Activated CD8-positive, alpha-beta T cell treated with anti-CD3 and anti-CD28 coated beads for 36 hours (primary cell): ENCODE data around the gene CFAP54. TPM values are rescaled to one million over a fixed set of nuclear protein-coding genes. Genes with fewer than 3 reads are reported as not detected.

Source experiments
- ATAC-seq: fragments of 200-7000 bp; cut with Tn5 transposase; one replicate; pipeline ENCODE4 v1.10.0; 2021; ENCODE audit warnings: mild to moderate bottlenecking, moderate library complexity
- CTCF ChIA-PET: fragments of 350-600 bp; sonication (Branson Sonifier 250); formaldehyde crosslinking; loops from one replicate; lab custom pipeline; 2021; ENCODE audit warnings: antibody characterized with exemption; lab: Charles Lee
- POLR2A ChIA-PET: fragments of 350-600 bp; sonication (Branson Sonifier 250); formaldehyde crosslinking; loops from one replicate; lab custom pipeline; 2021; ENCODE audit warnings: antibody characterized with exemption; lab: Charles Lee
- DNase-seq: peaks from one replicate; pipeline ENCODE4 v3.0.0-alpha.2; 2020
- H3K27ac Mint-ChIP-seq: one replicate; pipeline ENCODE4 v1.8.0; 2021; ENCODE audit warnings: mild to moderate bottlenecking, mixed read lengths
- H3K27me3 Mint-ChIP-seq: one replicate; pipeline ENCODE4 v1.8.0; 2021; ENCODE audit warnings: mixed read lengths
- H3K36me3 Mint-ChIP-seq: one replicate; pipeline ENCODE4 v1.8.0; 2021; ENCODE audit warnings: low read depth, mixed read lengths
- H3K4me1 Mint-ChIP-seq: one replicate; pipeline ENCODE4 v1.8.0; 2021; ENCODE audit warnings: low read depth, mixed read lengths
- H3K4me3 Mint-ChIP-seq: one replicate; pipeline ENCODE4 v1.8.0; 2021; ENCODE audit warnings: mild to moderate bottlenecking, moderate library complexity, mixed read lengths
- H3K9me3 Mint-ChIP-seq: one replicate; pipeline ENCODE4 v1.8.0; 2021; ENCODE audit warnings: mixed read lengths
- intact Hi-C: fragments of 100-400 bp; cut with micrococcal nuclease; formaldehyde crosslinking; loops from one replicate; pipeline ENCODE4 v1.10.0; 2022
- total RNA-seq, 2 experiments: library from RNA; stranded (reverse); gene quantifications; one replicate each; pipeline ENCODE4 v1.2.3, GENCODE V29; 2021
- TF ChIP-seq, protein P1 (sequence below): fragments of 200-600 bp; IDR thresholded peaks from one replicate; pipeline ENCODE4 v1.8.0; 2022; ENCODE audit warnings: antibody characterized with exemption, mild to moderate bottlenecking

Gene CFAP54
- total RNA-seq, 2 experiments from 2014 or later, result 0.38 to 0.45 TPM

DNA sequence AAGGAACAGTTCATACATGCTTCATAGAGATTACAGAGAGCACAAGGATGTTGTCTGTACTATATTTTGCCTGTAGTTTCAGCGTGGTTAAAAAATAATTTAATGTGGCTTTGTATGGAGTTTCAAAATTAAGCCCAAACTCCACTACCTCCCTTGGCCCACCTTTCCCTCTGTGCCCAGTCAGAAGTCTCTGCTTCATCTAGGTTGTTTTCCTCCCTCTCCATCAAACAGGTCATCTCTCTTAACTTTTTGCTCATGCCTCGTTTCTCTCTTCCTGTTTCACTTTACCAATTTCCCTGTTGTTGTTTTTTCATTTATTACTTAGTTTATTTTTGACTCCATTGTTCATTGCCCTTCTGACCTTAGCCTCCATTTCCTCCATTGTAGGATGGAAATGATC, 322.8 kb downstream of the CFAP54 start:
- POLR2A ChIA-PET, result no interaction called here
- Mint-ChIP-seq H3K4me1 (no peaks in the 10 kb centered on the region), H3K27me3 (no peaks in the 10 kb centered on the region), H3K36me3 (no peaks in the 10 kb centered on the region), H3K9me3 (no peaks in the 10 kb centered on the region), H3K4me3 (no peak overlapping the region), H3K27ac (no peak overlapping the region)
- intact Hi-C loops, result no loop called here
- no peak for ATAC-seq
- TF ChIP-seq, protein P1, sequence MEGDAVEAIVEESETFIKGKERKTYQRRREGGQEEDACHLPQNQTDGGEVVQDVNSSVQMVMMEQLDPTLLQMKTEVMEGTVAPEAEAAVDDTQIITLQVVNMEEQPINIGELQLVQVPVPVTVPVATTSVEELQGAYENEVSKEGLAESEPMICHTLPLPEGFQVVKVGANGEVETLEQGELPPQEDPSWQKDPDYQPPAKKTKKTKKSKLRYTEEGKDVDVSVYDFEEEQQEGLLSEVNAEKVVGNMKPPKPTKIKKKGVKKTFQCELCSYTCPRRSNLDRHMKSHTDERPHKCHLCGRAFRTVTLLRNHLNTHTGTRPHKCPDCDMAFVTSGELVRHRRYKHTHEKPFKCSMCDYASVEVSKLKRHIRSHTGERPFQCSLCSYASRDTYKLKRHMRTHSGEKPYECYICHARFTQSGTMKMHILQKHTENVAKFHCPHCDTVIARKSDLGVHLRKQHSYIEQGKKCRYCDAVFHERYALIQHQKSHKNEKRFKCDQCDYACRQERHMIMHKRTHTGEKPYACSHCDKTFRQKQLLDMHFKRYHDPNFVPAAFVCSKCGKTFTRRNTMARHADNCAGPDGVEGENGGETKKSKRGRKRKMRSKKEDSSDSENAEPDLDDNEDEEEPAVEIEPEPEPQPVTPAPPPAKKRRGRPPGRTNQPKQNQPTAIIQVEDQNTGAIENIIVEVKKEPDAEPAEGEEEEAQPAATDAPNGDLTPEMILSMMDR, result no peak
- CTCF ChIA-PET, result no interaction called here
- no peak for DNase-seq

DNA sequence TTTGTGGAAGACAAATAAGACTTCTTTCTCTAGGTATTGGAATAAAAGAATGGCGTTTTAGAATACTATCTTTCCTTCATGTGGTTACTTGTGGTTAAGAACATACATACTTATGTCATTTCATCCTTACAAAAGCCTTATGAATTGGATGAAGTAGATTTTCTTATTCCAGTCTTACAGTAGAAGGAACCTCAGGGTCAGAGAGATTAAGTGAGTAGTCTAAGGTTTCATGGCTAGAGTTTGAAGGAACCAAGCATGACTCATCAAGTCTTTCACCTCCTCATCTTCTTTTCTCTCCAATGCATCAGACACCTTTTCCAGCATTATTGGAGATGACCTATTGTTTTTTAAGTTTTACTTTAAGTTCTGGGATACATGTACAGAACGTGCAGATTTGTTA, 324.8 kb downstream of the CFAP54 start:
- intact Hi-C loops, result no loop called here
- ATAC-seq, result no peak
- Mint-ChIP-seq H3K4me1 (no peaks in the 10 kb centered on the region), H3K4me3 (no peak overlapping the region), H3K36me3 (no peaks in the 10 kb centered on the region), H3K9me3 (no peaks in the 10 kb centered on the region), H3K27me3 (no peaks in the 10 kb centered on the region), H3K27ac (no peak overlapping the region)
- DNase-seq, result no peak
- TF ChIP-seq, protein P1, result no peak
- ChIA-PET CTCF (no interaction called here), POLR2A (no interaction called here)

DNA sequence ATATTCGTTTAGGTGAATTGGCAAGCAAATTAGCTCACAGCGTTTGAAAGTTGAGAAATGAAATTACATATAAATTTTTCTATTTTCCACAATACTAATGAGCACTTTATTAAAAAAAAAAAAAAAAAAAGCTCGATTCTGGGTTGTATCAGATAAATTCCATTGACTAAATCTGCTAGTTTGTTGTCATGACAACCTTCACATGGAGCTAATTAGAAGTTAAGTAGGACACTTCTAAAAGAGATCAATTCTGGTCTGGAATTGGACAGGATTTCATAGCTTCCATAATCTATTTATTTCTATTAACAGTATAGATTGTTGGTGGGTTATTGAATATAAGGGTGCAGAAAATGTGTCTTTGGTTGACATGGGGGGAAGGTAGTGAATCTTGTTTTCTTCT, 332.2 kb downstream of the CFAP54 start:
- CTCF ChIA-PET, result no interaction called here
- ATAC-seq (no peak), DNase-seq (no peak)
- Mint-ChIP-seq H3K9me3 (no peaks in the 10 kb centered on the region), H3K4me3 (no peak overlapping the region), H3K36me3 (no peaks in the 10 kb centered on the region), H3K27me3 (peaks cover 3% of the 10 kb centered on the region), H3K4me1 (no peaks in the 10 kb centered on the region), H3K27ac (no peak overlapping the region)
- POLR2A ChIA-PET, result no interaction called here
- TF ChIP-seq, protein P1, result no peak
- intact Hi-C loops, result no loop called here

DNA sequence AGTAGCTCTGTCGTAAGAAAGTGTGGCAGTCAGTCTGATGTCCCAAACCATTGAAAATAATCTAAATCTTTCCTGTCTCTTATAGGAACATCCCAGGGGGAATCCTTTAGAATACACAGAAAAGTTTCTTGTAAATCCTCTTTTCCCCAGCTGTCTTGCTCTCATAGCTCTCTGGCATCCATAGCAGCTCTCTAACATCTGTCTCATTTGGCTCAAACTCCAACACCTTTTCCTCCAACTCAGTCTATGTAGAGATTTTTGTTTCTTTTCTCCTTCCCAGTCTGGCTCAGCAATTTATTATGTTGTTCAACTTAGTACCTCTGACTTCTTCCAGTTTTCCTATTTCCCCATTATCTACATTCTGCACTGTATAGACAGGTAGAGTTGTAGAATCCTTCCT, 333.3 kb downstream of the CFAP54 start:
- Mint-ChIP-seq H3K4me3 (no peak overlapping the region), H3K27ac (no peak overlapping the region), H3K36me3 (no peaks in the 10 kb centered on the region), H3K27me3 (peaks cover 3% of the 10 kb centered on the region), H3K4me1 (no peaks in the 10 kb centered on the region), H3K9me3 (no peaks in the 10 kb centered on the region)
- intact Hi-C loops, result no loop called here
- DNase-seq, result no peak
- CTCF ChIA-PET, result no interaction called here
- no peak for ATAC-seq
- TF ChIP-seq, protein P1, result no peak
- POLR2A ChIA-PET, result no interaction called here

DNA sequence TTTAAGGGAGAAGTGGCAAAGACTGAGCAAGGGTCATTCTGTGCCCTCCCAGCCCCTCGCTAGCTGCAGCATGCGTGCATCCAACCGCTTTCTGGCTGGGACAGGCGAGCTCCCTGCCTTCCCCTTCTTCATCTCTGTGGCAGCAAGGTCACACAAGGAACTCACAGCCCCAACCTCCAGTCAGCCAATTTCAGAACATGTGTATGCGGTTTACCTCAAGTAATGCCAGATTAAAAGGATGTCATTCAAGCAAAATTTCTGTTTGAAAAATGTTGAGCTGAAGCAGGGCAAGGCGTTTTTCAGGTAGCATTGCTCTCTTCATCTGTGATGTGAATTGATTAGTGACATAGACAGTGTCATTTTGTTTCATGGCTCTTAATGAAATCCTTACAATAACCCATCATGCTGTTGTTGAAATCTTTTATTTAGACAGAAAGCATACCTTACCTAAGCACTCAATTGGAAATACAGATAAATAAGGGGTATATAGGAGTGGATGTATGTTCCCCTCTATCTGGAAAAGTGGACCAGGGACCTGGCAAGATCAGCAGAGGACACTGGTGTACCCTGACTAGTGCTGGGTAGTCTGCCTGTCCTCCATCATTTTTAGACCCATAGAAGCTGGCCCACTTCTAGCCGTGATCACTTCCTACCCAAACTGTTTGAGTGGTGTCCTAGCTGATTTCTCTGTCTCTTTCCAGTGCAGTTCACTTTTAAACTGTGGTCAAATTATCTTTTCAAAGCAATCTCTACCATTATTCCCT, 334.9 kb downstream of the CFAP54 start:
- intact Hi-C loops, result no loop called here
- H3K36me3 Mint-ChIP-seq, result no peaks in the 10 kb centered on the region

More for the DNA sequence above, 334.9 kb downstream of the CFAP54 start:
- H3K27me3 Mint-ChIP-seq, result peaks cover 3% of the 10 kb centered on the region
- TF ChIP-seq, protein P1, result no peak
- ATAC-seq (peak; percentile 42), DNase-seq (no peak)
- no peak overlapping the region for H3K4me3 Mint-ChIP-seq
- POLR2A ChIA-PET, result interaction anchor here (0.6 kb wide), 1 partner anchor 167 kb away, joined by 3 read pairs; no protein-coding TSS in a partner anchor
- no peak overlapping the region for H3K27ac Mint-ChIP-seq
- H3K9me3 Mint-ChIP-seq, result no peaks in the 10 kb centered on the region
- H3K4me1 Mint-ChIP-seq, result no peaks in the 10 kb centered on the region
- CTCF ChIA-PET, result no interaction called here
